KMS-11 (cell line): Measurements from ENCODE around the gene BPIFA3.

Source experiments
- H2AFZ ChIP-seq: fragments of 200-600 bp; sonication (generic); 2 replicates; pipeline ENCODE4 v1.6.1; 2016; ENCODE audit warnings: antibody characterized with exemption, mixed run types, low read depth
- H3K27ac ChIP-seq: fragments of 200-600 bp; sonication (generic); 2 replicates; pipeline ENCODE4 v1.6.1; 2016; ENCODE audit warnings: mild to moderate bottlenecking, mixed run types
- H3K27me3 ChIP-seq: fragments of 200-600 bp; sonication (generic); 2 replicates; pipeline ENCODE4 v1.6.1; 2017; ENCODE audit warnings: mild to moderate bottlenecking, low read depth, mixed run types, moderate library complexity; ENCODE audit not compliant: insufficient read depth
- H3K36me3 ChIP-seq: fragments of 200-600 bp; sonication (generic); 2 replicates; pipeline ENCODE4 v1.6.1; 2017; ENCODE audit warnings: mild to moderate bottlenecking, mixed run types; ENCODE audit not compliant: insufficient read depth
- H3K4me1 ChIP-seq: fragments of 200-600 bp; sonication (generic); 2 replicates; pipeline ENCODE4 v1.6.1; 2016; ENCODE audit warnings: mild to moderate bottlenecking, low read depth, mixed run types; ENCODE audit not compliant: poor library complexity, severe bottlenecking
- H3K4me2 ChIP-seq: fragments of 200-600 bp; sonication (generic); 2 replicates; pipeline ENCODE4 v1.7.0; 2016; ENCODE audit warnings: mild to moderate bottlenecking, mixed run types
- H3K4me3 ChIP-seq: fragments of 200-600 bp; sonication (generic); IDR thresholded peaks from 2 replicates; pipeline ENCODE4 v1.6.1; 2017; ENCODE audit warnings: low read depth, low read length, mixed read lengths; ENCODE audit not compliant: insufficient read depth
- H3K79me2 ChIP-seq: fragments of 200-600 bp; sonication (generic); 2 replicates; pipeline ENCODE4 v1.6.1; 2016; ENCODE audit warnings: low read depth, mixed run types; ENCODE audit not compliant: insufficient read depth
- H3K9ac ChIP-seq: fragments of 200-600 bp; sonication (generic); 2 replicates; pipeline ENCODE4 v1.6.1; 2016; ENCODE audit warnings: mild to moderate bottlenecking, mixed run types
- H4K20me1 ChIP-seq: fragments of 200-600 bp; sonication (generic); 2 replicates; pipeline ENCODE4 v1.6.1; 2016; ENCODE audit warnings: mild to moderate bottlenecking, mixed run types; ENCODE audit not compliant: insufficient read depth
- TF ChIP-seq, protein P1 (sequence below): fragments of 200-600 bp; sonication (generic); conservative IDR thresholded peaks from 2 replicates; pipeline ENCODE4 v1.6.1; 2017; ENCODE audit warnings: low read depth, mild to moderate bottlenecking, antibody characterized with exemption, low read length, moderate library complexity, mixed read lengths

Gene BPIFA3

DNA sequence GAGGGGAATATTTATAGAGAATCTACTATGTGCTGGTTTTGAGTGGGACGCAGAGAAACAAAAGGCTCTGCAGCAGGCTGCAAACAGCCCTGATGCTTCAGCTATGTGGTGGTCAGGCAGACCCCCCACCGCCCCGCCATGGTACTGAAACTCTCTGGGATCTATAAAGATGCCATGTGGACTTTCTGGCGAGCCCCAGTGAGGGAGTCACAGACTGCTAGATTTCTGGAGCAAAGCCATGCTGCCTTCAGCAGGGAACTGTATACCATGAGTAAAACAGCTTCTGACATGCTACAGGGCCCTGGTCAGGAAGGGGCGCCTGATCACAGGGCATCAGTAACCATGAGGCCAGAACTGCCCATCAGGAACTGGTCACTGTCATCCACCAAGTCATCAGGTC lies 46.6 kb downstream of the BPIFA3 start:
- Histone ChIP-seq H4K20me1 (no peaks in the 10 kb centered on the region), H3K36me3 (no peaks in the 10 kb centered on the region), H3K27me3 (no peaks in the 10 kb centered on the region), H2AFZ (no peak overlapping the region), H3K79me2 (no peaks in the 10 kb centered on the region), H3K4me1 (no peaks in the 10 kb centered on the region), H3K4me2 (no peak overlapping the region), H3K27ac (no peak overlapping the region), H3K9ac (no peak overlapping the region), H3K4me3 (no peak overlapping the region)
- TF ChIP-seq, protein P1, sequence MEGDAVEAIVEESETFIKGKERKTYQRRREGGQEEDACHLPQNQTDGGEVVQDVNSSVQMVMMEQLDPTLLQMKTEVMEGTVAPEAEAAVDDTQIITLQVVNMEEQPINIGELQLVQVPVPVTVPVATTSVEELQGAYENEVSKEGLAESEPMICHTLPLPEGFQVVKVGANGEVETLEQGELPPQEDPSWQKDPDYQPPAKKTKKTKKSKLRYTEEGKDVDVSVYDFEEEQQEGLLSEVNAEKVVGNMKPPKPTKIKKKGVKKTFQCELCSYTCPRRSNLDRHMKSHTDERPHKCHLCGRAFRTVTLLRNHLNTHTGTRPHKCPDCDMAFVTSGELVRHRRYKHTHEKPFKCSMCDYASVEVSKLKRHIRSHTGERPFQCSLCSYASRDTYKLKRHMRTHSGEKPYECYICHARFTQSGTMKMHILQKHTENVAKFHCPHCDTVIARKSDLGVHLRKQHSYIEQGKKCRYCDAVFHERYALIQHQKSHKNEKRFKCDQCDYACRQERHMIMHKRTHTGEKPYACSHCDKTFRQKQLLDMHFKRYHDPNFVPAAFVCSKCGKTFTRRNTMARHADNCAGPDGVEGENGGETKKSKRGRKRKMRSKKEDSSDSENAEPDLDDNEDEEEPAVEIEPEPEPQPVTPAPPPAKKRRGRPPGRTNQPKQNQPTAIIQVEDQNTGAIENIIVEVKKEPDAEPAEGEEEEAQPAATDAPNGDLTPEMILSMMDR: no peak

DNA sequence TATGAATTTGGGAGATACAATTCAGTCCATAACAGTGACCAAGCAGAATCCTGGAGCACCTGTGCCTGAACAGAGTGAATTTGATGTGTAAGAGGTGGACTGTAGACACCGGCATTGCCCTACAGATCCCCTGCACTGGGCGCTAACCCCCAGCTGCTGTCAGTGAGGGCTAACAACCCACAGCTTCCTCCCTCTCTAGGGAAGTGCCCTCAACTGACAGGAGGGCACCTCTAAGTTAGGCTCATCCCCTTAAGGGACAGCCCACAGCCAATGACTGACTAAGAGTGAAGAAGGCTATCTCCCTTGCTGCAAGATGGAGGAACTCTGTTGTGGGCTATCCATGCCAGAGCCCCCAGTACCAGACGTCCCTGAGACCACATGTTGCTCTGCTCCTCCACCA lies 50.5 kb downstream of the BPIFA3 start:
- Histone ChIP-seq H3K79me2 (no peaks in the 10 kb centered on the region), H3K4me3 (no peak overlapping the region), H2AFZ (no peak overlapping the region), H3K4me1 (no peaks in the 10 kb centered on the region), H3K27me3 (no peaks in the 10 kb centered on the region), H3K4me2 (no peak overlapping the region), H3K27ac (no peak overlapping the region), H3K9ac (no peak overlapping the region), H4K20me1 (no peaks in the 10 kb centered on the region), H3K36me3 (no peaks in the 10 kb centered on the region)
- TF ChIP-seq, protein P1: no peak

DNA sequence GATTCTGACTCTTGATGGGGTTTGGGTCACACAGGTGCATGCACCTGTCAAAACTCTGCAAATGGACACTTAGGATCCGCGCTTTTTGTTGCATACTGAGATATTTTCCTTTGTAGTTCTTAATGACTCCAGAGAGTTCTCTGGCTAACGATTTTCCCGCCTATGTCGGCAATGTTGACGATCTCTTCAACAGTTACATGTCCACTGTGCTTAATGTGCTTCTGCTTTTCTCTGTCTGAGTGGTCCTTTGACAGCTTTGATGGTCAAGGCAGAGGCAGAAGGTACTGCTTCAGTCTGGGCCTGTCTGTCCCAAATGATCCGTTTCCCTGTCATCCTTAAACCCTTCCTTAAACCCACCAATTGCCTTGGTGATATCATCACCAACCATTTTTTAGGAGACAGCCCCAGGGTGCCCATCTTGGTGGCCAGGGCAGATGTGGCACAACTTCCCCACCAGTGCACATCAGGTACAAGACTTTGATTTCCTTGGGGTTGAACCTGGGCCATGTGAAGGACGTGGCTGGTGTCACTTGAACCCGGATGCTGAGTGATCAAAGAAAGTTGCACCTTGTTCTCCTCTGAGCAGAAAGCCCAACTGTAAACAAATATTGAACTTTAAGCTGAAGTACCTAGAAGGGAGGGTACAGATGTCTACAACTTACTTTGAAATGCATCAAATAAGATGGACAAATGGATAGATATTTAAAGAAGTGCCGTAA lies 55.2 kb downstream of the BPIFA3 start:
- Histone ChIP-seq H3K4me3 (no peak overlapping the region), H3K36me3 (no peaks in the 10 kb centered on the region), H3K27ac (no peak overlapping the region), H2AFZ (no peak overlapping the region), H3K4me2 (no peak overlapping the region), H4K20me1 (no peaks in the 10 kb centered on the region), H3K4me1 (no peaks in the 10 kb centered on the region), H3K9ac (no peak overlapping the region), H3K27me3 (no peaks in the 10 kb centered on the region; the same call in 1 of the 2 replicates), H3K79me2 (no peaks in the 10 kb centered on the region)
- TF ChIP-seq, protein P1: no peak

DNA sequence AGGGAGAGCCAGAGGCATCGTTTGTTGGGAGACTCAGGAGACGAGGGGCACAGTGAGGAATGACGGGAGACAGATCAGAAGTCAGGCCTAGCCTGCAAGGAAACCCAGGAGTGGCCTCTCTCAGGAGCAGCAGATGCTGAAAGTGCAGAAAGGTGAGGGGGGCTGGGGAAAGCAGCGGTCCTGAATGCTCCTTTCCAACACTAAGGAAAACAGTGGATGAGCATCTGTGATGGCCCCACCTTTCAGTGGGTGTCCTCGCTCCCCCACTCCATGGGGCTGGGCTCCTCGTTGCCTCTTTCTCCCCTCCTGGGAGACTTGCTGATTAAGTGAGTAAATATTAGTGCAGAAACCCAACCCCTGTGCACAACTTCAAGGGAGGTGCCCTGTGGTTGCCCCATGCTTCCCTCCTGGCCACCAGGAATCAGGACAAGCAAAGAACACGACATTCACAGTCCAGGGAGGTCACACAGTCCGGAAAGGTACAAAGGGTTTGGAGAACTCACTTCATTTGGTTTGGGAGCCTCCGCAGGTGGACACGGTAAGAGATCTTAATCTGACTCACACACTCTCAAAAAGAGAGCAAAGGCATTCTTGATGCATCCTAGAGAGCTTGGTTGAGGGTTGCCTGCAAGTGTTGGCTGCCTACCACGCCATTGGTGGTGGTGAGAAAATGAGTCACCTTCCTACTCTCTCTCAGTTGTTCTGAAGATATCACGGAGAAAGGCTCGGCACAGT lies 56.1 kb downstream of the BPIFA3 start:
- Histone ChIP-seq H3K4me3 (no peak overlapping the region), H3K79me2 (no peaks in the 10 kb centered on the region), H4K20me1 (no peaks in the 10 kb centered on the region), H3K27ac (no peak overlapping the region), H3K4me2 (no peak overlapping the region), H3K36me3 (no peaks in the 10 kb centered on the region), H3K9ac (no peak overlapping the region), H2AFZ (no peak overlapping the region), H3K27me3 (no peaks in the 10 kb centered on the region; the same call in 1 of the 2 replicates), H3K4me1 (no peaks in the 10 kb centered on the region)
- TF ChIP-seq, protein P1: no peak
